ENCODE measurements around the gene ATRN.

The ATRN gene

GRCh38 chr20:3679749-3680700, 209.2 kb downstream of the ATRN start:
- no peak for DNase-seq

DNA sequence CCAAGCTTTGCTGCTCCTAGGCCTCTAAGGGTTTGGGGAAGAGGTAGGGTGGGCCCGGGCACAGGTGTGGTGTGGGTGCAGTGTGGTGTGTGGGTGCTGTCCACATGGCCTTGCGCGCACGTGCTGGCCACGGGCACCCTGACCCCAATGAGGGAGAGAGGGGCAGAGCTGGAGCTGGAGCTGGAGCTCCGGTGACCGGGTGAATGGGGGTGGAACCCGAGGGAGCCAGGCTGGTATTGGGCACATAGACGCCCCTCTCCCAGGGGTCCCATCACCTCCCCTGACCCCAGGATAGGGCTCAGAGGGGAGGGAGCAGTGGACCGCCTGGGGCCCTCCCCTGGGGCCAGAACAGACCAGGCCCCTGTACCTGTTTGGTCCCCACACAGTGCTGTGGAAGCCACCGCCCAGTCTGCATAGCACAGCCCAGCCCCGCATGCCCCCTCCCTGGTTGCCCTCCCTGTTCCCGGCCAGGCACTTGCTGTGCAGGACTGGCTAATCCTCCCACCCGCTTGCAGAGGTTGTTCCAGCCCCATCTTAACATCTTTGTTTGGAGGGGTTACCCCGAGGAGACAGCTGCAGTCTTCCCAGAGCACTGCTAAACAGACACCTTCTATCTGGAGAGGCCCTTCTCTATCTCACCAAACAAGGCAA, 210.0 kb downstream of the ATRN start:
- no peak for DNase-seq

DNA sequence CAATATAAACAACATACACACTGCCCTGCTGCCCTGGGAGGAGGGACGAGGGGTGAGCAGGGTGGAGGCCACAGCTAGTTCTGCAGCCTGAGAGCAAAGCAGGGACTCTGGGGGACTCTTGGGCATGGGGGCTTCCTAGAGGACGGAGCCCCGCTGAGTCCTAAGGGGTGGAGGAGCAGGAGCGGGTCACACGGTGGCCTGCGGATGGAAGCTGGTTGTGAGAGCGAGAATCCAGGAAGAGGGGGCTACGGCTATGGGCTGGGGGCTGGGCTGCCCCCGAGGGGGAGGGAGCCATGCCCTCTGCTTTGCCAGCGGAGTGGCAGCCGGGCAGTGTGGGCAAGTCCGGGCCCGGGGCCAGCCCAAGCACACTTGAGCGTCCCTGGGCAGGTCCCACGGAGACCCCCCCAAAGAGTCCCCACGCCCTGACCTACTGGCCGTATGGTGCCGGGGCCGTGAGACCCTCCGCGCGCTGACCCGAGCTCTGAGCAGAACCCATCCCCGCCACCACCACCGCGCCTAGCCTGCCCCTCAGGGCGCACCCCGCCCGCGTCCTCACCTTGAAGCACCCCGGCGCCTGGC, 210.6 kb downstream of the ATRN start:
- DNase-seq: no peak

DNA sequence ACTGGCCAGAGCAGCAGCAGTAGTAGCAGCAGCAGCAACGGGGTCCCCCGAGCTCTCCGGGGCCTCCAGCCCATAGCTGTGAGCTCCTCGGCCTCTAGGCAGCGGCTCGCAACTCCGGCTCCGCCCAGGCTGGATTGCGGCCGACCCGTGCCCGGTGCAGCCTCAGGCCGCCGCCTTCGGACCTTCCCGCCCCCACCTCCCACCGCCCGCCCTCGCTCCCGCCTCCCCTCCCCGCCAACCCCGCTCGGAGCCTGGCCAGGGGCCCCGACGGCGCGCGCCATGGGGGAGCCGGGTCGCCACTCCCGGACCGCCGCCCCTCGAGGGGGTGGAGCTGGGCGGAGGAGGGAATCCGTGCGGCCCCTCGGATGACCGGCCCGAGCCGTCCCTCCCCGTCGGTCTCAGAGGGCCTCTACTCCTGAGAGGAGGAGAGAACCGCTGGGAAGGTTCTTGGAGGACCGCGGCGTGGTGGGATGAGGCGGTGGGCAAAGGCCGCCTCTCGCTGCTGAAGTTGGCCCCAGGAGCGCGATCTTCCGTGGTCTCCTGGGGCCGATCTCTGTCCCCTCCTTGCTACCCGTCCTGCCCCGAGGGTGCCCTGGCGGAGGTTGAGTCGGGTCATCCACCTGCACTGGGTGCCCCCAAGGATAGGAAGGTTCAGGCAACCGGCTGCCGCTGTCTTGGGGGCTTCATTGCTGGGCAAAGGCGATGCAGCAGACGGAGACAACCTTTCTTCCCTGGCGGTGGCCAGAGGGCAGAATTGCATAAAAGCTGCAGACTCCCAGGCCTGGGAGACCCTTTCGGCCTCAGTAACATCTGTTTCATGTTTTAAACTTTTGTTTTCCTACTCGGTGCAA, 211.3 kb downstream of the ATRN start, which contains the start of gene ADAM33:
TSS of gene ADAM33 (minus strand) at position 80 of the 851 bp plus-strand sequence. CDS start at position 74, 6 bp downstream.
- no peak for DNase-seq

DNA sequence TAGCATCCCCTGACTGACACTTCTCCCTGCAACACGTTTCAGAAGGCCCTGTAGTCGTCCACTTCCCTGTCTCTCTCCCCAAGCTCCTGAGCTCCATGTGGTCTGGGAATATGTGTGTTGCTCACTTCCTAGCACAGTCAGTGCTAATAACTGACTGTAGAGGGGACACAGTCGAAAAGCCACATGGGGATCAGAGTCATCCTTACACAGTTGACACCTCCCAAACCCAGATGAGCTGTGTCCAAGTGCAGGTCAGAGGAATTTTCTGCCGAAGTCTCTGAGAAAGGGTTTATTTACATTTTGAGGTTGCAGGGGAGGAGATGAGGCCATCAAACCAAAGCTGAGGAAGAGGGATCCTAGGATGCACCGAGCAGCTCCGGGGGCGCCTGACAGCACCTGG, 214.5 kb downstream of the ATRN start:
- no peak for DNase-seq

GRCh38 chr20:3686421-3686820, 215.6 kb downstream of the ATRN start:
- no peak for DNase-seq

GRCh38 chr20:3686867-3687321, 216.1 kb downstream of the ATRN start:
- peak; percentile 8 for DNase-seq

- DNase-seq: no peak
Measured at GRCh38 chr20:3687655-3688054, 216.8 kb downstream of the ATRN start.

DNA sequence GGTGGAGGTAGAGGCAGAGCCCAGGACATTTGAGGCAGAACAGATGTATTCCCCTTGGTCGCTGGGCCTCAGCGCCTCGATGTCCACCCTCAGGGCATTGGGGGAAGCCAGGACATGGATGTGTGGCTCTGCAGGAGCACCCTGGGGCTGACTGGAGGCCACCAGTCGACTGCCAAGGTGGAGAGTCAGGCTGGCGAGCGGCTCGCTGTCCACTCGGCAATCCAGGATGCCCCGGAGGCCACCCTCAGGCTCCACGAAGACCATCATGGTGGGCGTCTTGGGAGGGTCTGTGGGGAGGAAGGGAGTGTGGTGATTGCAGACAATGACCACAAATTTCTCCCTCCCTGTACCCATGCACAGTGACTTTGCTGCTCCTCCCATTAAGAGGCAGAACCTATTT, 219.2 kb downstream of the ATRN start:
- DNase-seq: no peak

GRCh38 chr20:3690413-3690812, 219.6 kb downstream of the ATRN start:
- no peak for DNase-seq

DNA sequence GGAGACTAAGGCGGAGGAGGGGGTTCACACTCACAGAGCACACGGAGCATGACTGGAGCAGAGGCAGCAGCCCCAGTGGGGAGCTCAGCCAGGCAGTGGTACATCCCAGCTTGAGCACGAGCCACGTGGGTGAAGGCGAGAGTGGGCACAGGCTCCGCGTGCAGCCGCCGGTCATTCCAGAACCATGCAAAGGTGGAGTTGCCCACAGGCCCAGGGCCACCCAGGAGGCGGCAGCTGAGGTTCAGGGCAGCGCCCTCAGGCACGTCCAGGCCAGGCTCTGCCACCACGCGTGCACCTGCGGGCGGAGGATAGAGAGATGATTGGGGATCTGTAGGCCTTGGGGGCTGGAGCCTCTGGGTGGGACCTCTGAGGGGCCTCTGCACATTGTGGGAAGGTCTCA, 220.5 kb downstream of the ATRN start:
- DNase-seq: no peak

DNA sequence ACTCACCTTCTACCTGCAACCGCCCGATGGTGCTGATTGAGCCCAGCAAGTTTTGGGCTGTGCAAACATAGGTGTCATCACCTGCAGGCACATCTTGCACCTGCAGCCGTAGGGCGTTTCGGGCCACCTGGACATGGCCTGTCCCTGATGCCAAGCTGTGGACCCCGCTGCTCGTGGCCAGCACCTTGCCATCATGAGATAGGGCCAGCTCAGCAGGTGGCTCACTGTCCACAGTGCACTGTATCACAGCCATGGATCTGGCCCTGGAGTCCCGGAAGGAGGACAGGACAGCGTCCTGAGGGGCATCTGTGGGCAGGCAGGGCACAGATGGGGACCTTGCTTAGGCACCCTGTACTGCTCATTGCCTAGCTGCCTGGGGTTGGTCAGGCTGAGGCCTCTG, 221.1 kb downstream of the ATRN start:
- no peak for DNase-seq

DNA sequence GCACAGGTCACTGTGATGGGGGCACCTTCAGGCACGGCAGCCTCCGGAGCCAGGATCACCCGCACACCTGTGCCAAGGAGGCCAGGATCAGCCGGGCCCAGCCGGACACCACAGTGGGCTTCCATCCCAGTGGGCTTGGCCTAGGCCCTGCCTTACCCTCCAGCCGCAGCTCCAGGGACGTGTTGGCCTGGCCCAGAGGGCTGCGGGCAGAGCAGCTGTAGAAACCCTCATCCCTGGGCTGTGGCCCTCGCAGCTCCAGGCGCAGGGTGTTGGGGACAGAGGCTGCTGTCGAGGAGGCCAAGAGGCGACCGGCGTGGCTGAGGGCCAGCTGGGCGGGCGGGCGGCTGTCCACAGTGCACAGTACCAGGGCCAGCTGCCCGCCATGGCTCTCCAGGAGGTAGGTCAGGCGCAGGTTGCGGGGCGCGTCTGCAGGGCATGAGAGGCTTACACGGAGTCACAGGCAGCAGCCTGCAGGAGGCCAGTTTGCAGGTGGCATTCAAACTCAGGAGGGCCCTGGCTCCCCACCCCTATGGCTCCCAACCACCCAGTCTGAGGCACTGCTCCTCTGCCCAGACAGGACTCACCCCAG, 222.0 kb downstream of the ATRN start:
- DNase-seq: no peak

DNA sequence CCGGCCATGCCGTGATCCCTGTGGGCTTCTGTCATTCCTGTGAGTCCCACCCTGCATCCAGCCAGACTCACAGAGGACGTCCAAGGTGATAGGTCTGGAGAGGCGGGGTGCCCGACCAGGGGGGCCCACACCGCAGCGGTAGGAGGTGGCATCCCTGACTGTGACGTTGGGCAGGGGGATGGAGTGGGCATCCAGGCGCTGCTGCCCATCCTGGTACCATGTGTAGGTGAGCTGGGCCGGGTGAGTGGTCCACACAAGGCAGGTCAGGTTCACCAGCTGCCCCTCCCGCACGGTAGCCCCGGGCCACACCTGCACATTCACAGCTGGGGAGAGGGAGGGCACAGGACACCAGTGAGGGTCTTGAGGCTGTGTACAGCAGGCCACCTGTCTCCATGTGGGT, 222.6 kb downstream of the ATRN start:
- DNase-seq: no peak

DNA sequence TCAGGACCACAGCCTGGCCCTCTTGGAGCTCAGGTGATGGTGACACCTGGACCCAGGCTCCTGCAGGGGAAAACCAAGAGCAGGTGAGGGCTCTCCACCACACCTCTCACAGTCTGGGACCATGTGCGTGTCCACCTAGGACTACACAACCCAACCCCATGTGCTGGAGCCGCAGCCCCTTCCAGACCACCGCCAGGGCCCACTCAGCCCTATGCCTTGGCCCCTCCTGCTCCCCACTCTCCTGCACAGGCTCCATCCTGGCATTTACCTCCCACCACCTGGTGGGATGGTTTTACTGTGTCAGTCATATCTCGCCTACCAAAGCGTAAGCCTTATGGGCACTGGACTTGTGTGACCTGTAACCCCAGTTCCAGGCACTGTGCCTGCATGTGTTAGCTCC, 224.0 kb downstream of the ATRN start:
- no peak for DNase-seq

DNA sequence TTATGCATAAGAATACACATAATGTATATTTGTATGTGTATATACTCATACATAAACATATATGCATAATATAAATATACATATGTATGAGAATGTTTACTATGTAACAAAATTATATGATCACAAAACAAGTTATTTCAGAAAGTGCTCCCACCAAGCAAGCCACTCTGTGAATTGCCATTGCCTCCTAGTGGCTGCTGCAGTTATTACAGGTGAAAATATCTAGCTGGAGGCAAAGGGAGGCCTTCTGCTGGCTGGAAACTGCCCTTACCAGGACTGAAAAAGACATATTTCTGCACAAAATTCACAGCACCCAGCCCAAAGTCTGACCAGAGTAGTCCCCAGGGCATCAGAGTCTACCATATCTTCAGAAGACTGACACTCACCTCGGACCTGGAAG, 225.4 kb downstream of the ATRN start:
- DNase-seq: no peak

- no peak for DNase-seq
Measured at GRCh38 chr20:3696745-3697587, 226.1 kb downstream of the ATRN start.

- no peak for DNase-seq
Measured at GRCh38 chr20:3697588-3698305, 226.9 kb downstream of the ATRN start.

GRCh38 chr20:3698591-3699001, 227.8 kb downstream of the ATRN start:
- DNase-seq: no peak

- no peak for DNase-seq
Measured at GRCh38 chr20:3699037-3699436, 228.2 kb downstream of the ATRN start.
